ENCODE results near the gene PLCD4.

Gene PLCD4

DNA sequence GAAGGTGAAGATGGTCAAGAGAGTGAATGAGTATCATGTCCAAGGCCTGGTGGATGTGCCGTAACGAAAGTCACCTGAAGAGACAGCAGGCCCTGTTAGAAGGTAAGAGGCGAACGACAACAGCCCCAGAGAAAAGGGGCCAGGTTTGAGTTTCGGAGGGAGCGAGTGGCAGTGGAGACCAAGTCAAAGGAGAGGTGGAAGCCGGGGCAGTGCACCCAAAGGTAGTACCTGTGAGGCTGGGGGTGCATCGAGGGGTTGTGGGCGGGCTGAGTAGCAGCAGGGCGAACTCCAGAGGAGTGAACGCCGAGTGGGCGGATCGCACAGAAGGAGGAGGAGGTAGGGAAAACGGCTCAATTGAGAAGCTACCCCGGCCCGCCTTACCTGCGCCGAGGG is 39.9 kb upstream of the PLCD4 start:
- H3K4me3 ChIP-seq (replicated peaks; ENCODE audit: low read depth, low read length), result peak overlapping the region; percentile 88
- H3K36me3 ChIP-seq (ENCODE audit: control insufficient read depth, insufficient read depth, low read length), result no peaks in the 10 kb centered on the region; the same call in none of the 2 replicates
- no peaks in the 10 kb centered on the region for H3K27me3 ChIP-seq (replicated peaks; ENCODE audit: control insufficient read depth, insufficient read depth, low read length)
- TF ChIP-seq, protein P1, sequence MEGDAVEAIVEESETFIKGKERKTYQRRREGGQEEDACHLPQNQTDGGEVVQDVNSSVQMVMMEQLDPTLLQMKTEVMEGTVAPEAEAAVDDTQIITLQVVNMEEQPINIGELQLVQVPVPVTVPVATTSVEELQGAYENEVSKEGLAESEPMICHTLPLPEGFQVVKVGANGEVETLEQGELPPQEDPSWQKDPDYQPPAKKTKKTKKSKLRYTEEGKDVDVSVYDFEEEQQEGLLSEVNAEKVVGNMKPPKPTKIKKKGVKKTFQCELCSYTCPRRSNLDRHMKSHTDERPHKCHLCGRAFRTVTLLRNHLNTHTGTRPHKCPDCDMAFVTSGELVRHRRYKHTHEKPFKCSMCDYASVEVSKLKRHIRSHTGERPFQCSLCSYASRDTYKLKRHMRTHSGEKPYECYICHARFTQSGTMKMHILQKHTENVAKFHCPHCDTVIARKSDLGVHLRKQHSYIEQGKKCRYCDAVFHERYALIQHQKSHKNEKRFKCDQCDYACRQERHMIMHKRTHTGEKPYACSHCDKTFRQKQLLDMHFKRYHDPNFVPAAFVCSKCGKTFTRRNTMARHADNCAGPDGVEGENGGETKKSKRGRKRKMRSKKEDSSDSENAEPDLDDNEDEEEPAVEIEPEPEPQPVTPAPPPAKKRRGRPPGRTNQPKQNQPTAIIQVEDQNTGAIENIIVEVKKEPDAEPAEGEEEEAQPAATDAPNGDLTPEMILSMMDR (IDR thresholded peaks at IDR 0.05; ENCODE audit: insufficient read depth, low read length, poor library complexity, severe bottlenecking), result no peak
- no peak for DNase-seq (ENCODE audit: extremely low read depth, insufficient read length)

DNA sequence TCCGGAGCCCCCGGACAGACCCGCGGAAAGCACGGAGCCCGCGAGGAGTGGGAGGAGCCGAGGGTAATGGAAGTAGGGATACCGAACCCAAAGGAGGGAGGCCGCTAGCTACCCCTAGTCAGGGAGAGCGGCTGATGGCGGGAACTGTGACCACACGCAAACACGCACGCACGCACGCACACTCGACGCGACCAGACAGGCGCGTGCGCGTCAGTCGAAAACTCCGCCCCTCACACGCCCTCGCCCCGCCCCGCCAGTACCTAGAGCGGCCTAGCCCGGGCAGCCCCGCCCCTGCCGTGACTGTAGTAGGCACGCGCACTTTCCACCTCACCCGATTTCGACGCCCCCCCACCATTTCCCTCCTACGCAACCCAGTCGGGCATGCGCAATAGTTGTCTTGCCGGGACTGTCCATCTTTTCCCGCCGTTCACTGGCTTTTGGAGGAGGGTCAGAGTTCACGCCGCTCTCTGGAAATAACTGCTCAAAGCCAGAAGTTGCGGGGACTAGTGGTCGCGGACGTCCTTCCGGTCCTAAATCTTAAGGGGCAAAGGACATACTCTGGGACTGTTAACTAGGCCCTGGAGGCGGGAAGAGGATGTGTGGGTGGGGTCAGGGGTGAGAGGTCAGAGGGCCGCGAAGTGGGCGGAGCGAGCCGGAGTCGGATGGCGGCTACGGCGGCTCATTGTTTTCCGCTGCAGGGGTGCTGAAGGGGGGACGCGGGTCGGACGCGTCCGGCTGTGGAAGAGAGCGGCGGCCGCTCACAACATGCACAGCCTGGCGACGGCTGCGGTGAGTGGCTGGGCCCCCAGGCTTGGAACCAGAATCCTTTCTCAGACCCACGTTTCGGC is 39.3 kb upstream of the PLCD4 start, which contains the start of the genes CNOT9 and USP37:
Gene CNOT9 (plus strand): TSS at position 650 of the 848 bp plus-strand sequence. CDS start 116 bp downstream, at position 766.
Gene USP37 (minus strand): TSS at position 162 of the 848 bp plus-strand sequence. CDS start 9,698 bp downstream, outside the sequence.
- Histone ChIP-seq H3K27me3 (replicated peaks; ENCODE audit: control insufficient read depth, insufficient read depth, low read length) (no peaks in the 10 kb centered on the region), H3K4me3 (replicated peaks; ENCODE audit: low read depth, low read length) (peak within 1 kb of the TSS; percentile 89), H3K36me3 (ENCODE audit: control insufficient read depth, insufficient read depth, low read length) (no peaks in the 10 kb centered on the region; the same call in none of the 2 replicates)
- DNase-seq (ENCODE audit: extremely low read depth, insufficient read length), result peak; percentile 99
- TF ChIP-seq, protein P1 (IDR thresholded peaks at IDR 0.05; ENCODE audit: insufficient read depth, low read length, poor library complexity, severe bottlenecking), result no peak

DNA sequence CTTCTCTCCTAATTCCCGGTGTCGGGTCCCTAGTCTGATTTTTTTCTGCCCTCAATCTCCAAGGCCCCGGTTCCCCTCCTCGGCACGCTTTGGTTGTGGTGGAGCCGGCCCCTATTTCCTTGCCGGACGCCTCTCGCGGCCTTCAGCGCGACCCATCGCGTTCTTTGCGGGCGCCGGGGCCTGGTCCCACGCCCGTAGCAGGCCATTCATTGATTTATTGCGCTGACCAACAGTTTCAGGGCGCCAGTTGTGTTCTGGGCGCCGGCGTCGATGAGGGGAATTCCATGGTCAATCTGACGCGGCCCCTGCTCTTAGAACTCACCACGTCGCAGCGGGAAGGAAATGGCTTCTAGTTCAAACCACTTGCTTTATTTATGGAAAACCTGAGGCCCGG is 38.7 kb upstream of the PLCD4 start:
- no peaks in the 10 kb centered on the region; the same call in none of the 2 replicates for H3K36me3 ChIP-seq (ENCODE audit: control insufficient read depth, insufficient read depth, low read length)
- no peak for DNase-seq (ENCODE audit: extremely low read depth, insufficient read length)
- peak overlapping the region; percentile 89 for H3K4me3 ChIP-seq (replicated peaks; ENCODE audit: low read depth, low read length)
- H3K27me3 ChIP-seq (replicated peaks; ENCODE audit: control insufficient read depth, insufficient read depth, low read length), result no peaks in the 10 kb centered on the region
- TF ChIP-seq, protein P1 (IDR thresholded peaks at IDR 0.05; ENCODE audit: insufficient read depth, low read length, poor library complexity, severe bottlenecking), result no peak

DNA sequence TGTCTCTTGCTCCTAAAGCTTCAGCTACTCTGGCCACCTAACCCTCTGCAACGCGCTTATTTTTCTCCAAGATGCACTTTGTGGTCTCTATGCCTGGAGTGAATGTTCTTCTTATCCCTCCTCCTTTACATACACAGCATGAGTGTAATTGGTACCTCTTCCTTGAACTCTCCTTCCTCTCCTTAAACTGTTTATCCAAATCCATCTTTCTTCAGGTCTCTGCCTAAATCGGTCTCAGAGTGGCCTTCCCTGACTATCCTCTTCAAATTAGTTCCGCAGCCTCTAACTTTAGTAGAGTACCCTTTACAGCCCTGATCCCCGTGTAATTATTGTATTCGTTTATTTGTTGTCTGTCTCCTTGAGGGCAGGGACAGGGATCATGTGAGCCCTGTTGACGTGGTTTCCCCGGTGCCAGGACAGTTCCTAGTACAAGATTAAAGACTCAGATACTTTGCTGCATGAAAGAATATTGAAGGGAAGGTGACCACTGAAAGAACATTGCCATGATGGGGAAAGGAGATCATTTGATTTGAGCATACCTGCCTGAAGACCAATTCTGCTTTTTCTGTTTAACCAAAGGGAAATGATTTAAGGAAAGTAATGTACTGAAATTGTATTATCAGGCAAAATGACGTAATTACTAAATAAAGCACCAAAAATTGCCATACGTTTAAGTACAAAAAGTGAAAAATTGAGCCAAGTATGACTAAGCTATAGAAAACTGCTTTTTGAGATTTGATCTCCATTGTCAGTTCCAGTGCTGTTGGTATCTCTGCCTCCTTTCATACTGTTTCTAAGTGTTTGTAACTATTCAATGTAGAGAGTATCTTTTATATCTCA is 37.8 kb upstream of the PLCD4 start:
- Histone ChIP-seq H3K27me3 (replicated peaks; ENCODE audit: control insufficient read depth, insufficient read depth, low read length) (no peaks in the 10 kb centered on the region), H3K36me3 (ENCODE audit: control insufficient read depth, insufficient read depth, low read length) (no peaks in the 10 kb centered on the region; the same call in none of the 2 replicates), H3K4me3 (replicated peaks; ENCODE audit: low read depth, low read length) (peak overlapping the region; percentile 89)
- DNase-seq (ENCODE audit: extremely low read depth, insufficient read length), result peak; percentile 15
- TF ChIP-seq, protein P1 (IDR thresholded peaks at IDR 0.05; ENCODE audit: insufficient read depth, low read length, poor library complexity, severe bottlenecking), result no peak

DNA sequence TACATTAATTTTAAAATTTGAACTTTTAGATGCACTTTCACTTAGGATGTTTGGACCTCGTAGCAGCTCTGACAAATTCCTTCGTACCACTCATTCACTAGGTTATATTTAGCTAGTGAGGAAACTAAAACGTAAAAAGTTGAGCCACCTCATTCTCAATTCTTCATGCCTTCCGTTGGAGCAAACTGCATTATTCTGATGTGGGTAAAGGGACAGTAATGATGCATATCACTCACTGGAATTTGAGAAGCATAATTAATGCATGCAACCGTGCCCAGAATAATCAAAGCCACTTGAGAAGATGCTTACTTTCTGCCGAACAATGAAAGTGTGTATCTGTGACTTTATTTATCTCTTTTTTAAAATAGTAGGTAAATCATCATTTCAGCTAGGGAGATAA is 36.8 kb upstream of the PLCD4 start:
- peak overlapping the region; percentile 89 for H3K4me3 ChIP-seq (replicated peaks; ENCODE audit: low read depth, low read length)
- TF ChIP-seq, protein P1 (IDR thresholded peaks at IDR 0.05; ENCODE audit: insufficient read depth, low read length, poor library complexity, severe bottlenecking), result no peak
- no peak for DNase-seq (ENCODE audit: extremely low read depth, insufficient read length)

More for the DNA sequence above, 36.8 kb upstream of the PLCD4 start:
- Histone ChIP-seq H3K36me3 (ENCODE audit: control insufficient read depth, insufficient read depth, low read length) (no peaks in the 10 kb centered on the region; the same call in none of the 2 replicates), H3K27me3 (replicated peaks; ENCODE audit: control insufficient read depth, insufficient read depth, low read length) (no peaks in the 10 kb centered on the region)
